HEK293 (cell line): ENCODE data around the gene TTLL3.

ENCODE experiments used
- FEZF1 ChIP-seq: fragments of 450-650 bp; formaldehyde crosslinking; IDR thresholded peaks from 2 replicates; pipeline ENCODE4 v1.5.1; 2016; ENCODE audit warnings: missing biosample characterization, missing genetic modification characterization
- GLI2 ChIP-seq: fragments of 450-650 bp; formaldehyde crosslinking; IDR thresholded peaks from 2 replicates; pipeline ENCODE4; 2017; ENCODE audit warnings: missing biosample characterization, missing genetic modification characterization, low read depth, borderline replicate concordance
- GLIS1 ChIP-seq: fragments of 450-650 bp; formaldehyde crosslinking; IDR thresholded peaks from 2 replicates; pipeline ENCODE4 v1.5.1; 2016; ENCODE audit warnings: missing biosample characterization, missing genetic modification characterization
- GLIS2 ChIP-seq: fragments of 450-650 bp; formaldehyde crosslinking; IDR thresholded peaks from 2 replicates; pipeline ENCODE4 v1.5.1; 2016; ENCODE audit warnings: missing biosample characterization, missing genetic modification characterization
- HOXA7 ChIP-seq: sonication (generic); formaldehyde crosslinking; IDR thresholded peaks from 2 replicates; pipeline ENCODE4 v1.8.1; 2022; ENCODE audit warnings: missing genetic modification reagents, borderline replicate concordance
- HOXC10 ChIP-seq: sonication (generic); formaldehyde crosslinking; IDR thresholded peaks from 2 replicates; pipeline ENCODE4 v1.8.1; 2023; ENCODE audit warnings: mild to moderate bottlenecking, missing genetic modification reagents
- KLF17 ChIP-seq: fragments of 450-650 bp; formaldehyde crosslinking; IDR thresholded peaks from 2 replicates; pipeline ENCODE4 v1.5.1; 2016; ENCODE audit warnings: missing biosample characterization, missing genetic modification characterization
- ZBTB7A ChIP-seq: fragments of 450-650 bp; formaldehyde crosslinking; IDR thresholded peaks from 2 replicates; pipeline ENCODE4 v1.5.1; 2016; ENCODE audit warnings: low read depth, missing biosample characterization, missing genetic modification characterization
- ZNF19 ChIP-seq: fragments of 450-650 bp; formaldehyde crosslinking; IDR thresholded peaks from 2 replicates; pipeline ENCODE4; 2016; ENCODE audit warnings: missing biosample characterization, missing genetic modification characterization, low read depth
- ZNF223 ChIP-seq: fragments of 450-650 bp; formaldehyde crosslinking; IDR thresholded peaks from 2 replicates; pipeline ENCODE4 v1.5.1; 2016; ENCODE audit warnings: missing biosample characterization, missing genetic modification characterization
- ZNF239 ChIP-seq: fragments of 450-650 bp; formaldehyde crosslinking; IDR thresholded peaks from 2 replicates; pipeline ENCODE4 v1.5.1; 2016; ENCODE audit warnings: missing biosample characterization, missing genetic modification characterization
- ZNF24 ChIP-seq: fragments of 450-650 bp; formaldehyde crosslinking; IDR thresholded peaks from 2 replicates; pipeline ENCODE4 v1.5.1; 2016; ENCODE audit warnings: missing biosample characterization, missing genetic modification characterization
- ZNF280D ChIP-seq: fragments of 450-650 bp; formaldehyde crosslinking; IDR thresholded peaks from 2 replicates; pipeline ENCODE4 v1.5.1; 2016; ENCODE audit warnings: missing biosample characterization, missing genetic modification characterization
- ZNF335 ChIP-seq: fragments of 450-650 bp; formaldehyde crosslinking; conservative IDR thresholded peaks from 2 replicates; pipeline ENCODE4 v1.5.1; 2016; ENCODE audit warnings: missing biosample characterization, missing genetic modification characterization
- ZNF398 ChIP-seq: fragments of 450-650 bp; formaldehyde crosslinking; IDR thresholded peaks from 2 replicates; pipeline ENCODE4 v1.5.1; 2017; ENCODE audit warnings: missing biosample characterization, missing genetic modification characterization
- ZNF433 ChIP-seq: fragments of 450-650 bp; formaldehyde crosslinking; IDR thresholded peaks from 2 replicates; pipeline ENCODE4 v1.5.1; 2016; ENCODE audit warnings: missing biosample characterization, missing genetic modification characterization, low read depth
- ZNF530 ChIP-seq: fragments of 450-650 bp; formaldehyde crosslinking; IDR thresholded peaks from 2 replicates; pipeline ENCODE4 v1.5.1; 2016; ENCODE audit warnings: low read depth, missing biosample characterization, missing genetic modification characterization
- ZNF549 ChIP-seq: fragments of 450-650 bp; IDR thresholded peaks from 2 replicates; pipeline ENCODE4 v1.5.1; 2018; ENCODE audit warnings: missing biosample characterization, missing genetic modification characterization, mild to moderate bottlenecking, inconsistent platforms, moderate library complexity
- ZNF561 ChIP-seq: fragments of 450-650 bp; IDR thresholded peaks from 2 replicates; pipeline ENCODE4 v1.5.1; 2018; ENCODE audit warnings: missing biosample characterization, missing genetic modification characterization, borderline replicate concordance
- ZNF596 ChIP-seq: fragments of 450-650 bp; IDR thresholded peaks from 2 replicates; pipeline ENCODE4 v1.5.0; 2018; ENCODE audit warnings: missing biosample characterization, mild to moderate bottlenecking, missing genetic modification characterization, moderate library complexity
- ZNF600 ChIP-seq: fragments of 450-650 bp; formaldehyde crosslinking; IDR thresholded peaks from 2 replicates; pipeline ENCODE4 v1.5.1; 2016; ENCODE audit warnings: missing biosample characterization, missing genetic modification characterization
- ZNF621 ChIP-seq: fragments of 450-650 bp; formaldehyde crosslinking; IDR thresholded peaks from 2 replicates; pipeline ENCODE4 v1.5.1; 2017; ENCODE audit warnings: missing biosample characterization, missing genetic modification characterization
- ZNF629 ChIP-seq: fragments of 450-650 bp; formaldehyde crosslinking; IDR thresholded peaks from 2 replicates; pipeline ENCODE4 v1.5.1; 2017; ENCODE audit warnings: missing biosample characterization, missing genetic modification characterization
- ZNF830 ChIP-seq: fragments of 450-650 bp; IDR thresholded peaks from 2 replicates; pipeline ENCODE4 v1.5.0; 2018; ENCODE audit warnings: missing biosample characterization, missing genetic modification characterization, low read depth, mild to moderate bottlenecking, moderate library complexity
- ZSCAN16 ChIP-seq: fragments of 450-650 bp; formaldehyde crosslinking; IDR thresholded peaks from 2 replicates; pipeline ENCODE4 v1.5.1; 2016; ENCODE audit warnings: missing biosample characterization, missing genetic modification characterization
- TF ChIP-seq, protein P1 (sequence below): IDR thresholded peaks from 2 replicates; pipeline ENCODE4 v1.6.1; 2011; ENCODE audit warnings: mild to moderate bottlenecking, low read depth, low read length, borderline replicate concordance
- TF ChIP-seq, protein P2 (sequence below): fragments of 450-650 bp; formaldehyde crosslinking; IDR thresholded peaks from 2 replicates; pipeline ENCODE4 v1.5.1; 2016; ENCODE audit warnings: missing biosample characterization, missing genetic modification characterization
- TF ChIP-seq, protein P3 (sequence below): fragments of 450-650 bp; formaldehyde crosslinking; IDR thresholded peaks from 2 replicates; pipeline ENCODE4 v1.5.1; 2016; ENCODE audit warnings: missing biosample characterization, missing genetic modification characterization

Gene TTLL3

DNA sequence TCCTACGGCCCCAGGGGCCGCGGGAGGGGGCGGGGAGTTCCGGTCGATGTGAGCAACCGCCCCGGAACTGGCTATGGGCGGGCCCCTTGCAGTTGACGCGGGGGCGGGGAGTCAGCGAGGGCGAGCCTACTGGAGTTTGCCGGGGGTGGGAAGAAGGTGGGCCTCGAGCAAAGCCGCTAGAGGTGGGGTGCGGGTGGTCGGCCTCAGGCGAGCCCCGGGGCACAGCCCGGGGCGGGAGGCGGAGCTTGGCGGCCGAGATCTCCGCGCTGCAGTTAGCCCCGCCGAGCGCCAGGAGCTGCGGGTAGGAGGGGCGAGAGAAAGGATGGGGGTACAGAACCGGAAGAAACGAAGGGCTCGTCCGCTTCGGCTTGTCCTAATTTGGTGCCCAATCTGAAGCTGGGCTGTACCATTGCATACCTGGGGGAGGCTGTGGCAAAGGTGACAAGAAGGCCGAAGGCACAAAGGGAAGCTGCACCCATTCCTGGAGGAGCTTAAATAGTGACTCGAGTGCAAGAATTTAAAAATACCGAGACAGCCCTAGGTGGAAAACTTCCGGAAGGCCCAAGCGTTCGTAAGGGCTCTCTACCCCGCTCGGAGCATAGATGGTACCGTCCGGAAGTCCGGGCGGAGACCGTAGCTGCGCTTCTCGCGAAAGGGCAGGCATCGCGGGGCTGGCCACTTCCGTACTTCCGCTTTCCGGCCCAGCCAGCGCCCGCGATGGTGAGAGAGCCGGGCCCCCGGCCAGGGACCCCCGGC, 17.5 kb upstream of the TTLL3 start, which contains the start of the genes ARPC4 and TADA3 (continued):
- TF ChIP-seq ZNF629 (peak; percentile 63), GLI2 (tag by site-specific recombination) (no peak), ZNF19 (tag by site-specific recombination) (no peak), HOXC10 (CRISPR knock-in tag) (no peak), ZNF280D (no peak), GLIS2 (tag by site-specific recombination) (peak; percentile 97), ZNF335 (tag by site-specific recombination) (peak; percentile 81), ZNF830 (tag by site-specific recombination) (no peak), ZNF433 (tag by site-specific recombination) (no peak), ZNF223 (tag by site-specific recombination) (no peak), HOXA7 (CRISPR knock-in tag) (no peak), ZNF600 (tag by site-specific recombination) (0 out of 2 replicates have a peak, but pooled peaks have one; percentile 16), ZNF239 (tag by site-specific recombination) (no peak), ZNF561 (tag by site-specific recombination) (peak; percentile 25; the same call in 1 of the 2 replicates), KLF17 (tag by site-specific recombination) (0 out of 2 replicates have a peak, but pooled peaks have one; percentile 58), ZBTB7A (tag by site-specific recombination) (peak; percentile 81; the same call in 1 of the 2 replicates), ZNF530 (tag by site-specific recombination) (no peak), ZNF549 (no peak), ZNF24 (tag by site-specific recombination) (no peak), ZSCAN16 (tag by site-specific recombination) (no peak), ZNF621 (tag by site-specific recombination) (no peak), ZNF398 (tag by site-specific recombination) (peak; percentile 49; the same call in 1 of the 2 replicates), GLIS1 (peak; percentile 63), ZNF596 (no peak), FEZF1 (tag by site-specific recombination) (peak; percentile 40)
- TF ChIP-seq, protein P1, sequence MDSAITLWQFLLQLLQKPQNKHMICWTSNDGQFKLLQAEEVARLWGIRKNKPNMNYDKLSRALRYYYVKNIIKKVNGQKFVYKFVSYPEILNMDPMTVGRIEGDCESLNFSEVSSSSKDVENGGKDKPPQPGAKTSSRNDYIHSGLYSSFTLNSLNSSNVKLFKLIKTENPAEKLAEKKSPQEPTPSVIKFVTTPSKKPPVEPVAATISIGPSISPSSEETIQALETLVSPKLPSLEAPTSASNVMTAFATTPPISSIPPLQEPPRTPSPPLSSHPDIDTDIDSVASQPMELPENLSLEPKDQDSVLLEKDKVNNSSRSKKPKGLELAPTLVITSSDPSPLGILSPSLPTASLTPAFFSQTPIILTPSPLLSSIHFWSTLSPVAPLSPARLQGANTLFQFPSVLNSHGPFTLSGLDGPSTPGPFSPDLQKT: peak; percentile 99
- TF ChIP-seq, protein P2, sequence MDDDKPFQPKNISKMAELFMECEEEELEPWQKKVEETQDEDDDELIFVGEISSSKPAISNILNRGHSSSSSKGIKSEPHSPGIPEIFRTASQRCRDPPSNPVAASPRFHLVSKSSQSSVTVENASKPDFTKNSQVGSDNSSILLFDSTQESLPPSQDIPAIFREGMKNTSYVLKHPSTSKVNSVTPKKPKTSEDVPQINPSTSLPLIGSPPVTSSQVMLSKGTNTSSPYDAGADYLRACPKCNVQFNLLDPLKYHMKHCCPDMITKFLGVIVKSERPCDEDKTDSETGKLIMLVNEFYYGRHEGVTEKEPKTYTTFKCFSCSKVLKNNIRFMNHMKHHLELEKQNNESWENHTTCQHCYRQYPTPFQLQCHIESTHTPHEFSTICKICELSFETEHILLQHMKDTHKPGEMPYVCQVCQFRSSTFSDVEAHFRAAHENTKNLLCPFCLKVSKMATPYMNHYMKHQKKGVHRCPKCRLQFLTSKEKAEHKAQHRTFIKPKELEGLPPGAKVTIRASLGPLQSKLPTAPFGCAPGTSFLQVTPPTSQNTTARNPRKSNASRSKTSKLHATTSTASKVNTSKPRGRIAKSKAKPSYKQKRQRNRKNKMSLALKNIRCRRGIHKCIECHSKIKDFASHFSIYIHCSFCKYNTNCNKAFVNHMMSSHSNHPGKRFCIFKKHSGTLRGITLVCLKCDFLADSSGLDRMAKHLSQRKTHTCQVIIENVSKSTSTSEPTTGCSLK (tag by site-specific recombination): no peak
- TF ChIP-seq, protein P3, sequence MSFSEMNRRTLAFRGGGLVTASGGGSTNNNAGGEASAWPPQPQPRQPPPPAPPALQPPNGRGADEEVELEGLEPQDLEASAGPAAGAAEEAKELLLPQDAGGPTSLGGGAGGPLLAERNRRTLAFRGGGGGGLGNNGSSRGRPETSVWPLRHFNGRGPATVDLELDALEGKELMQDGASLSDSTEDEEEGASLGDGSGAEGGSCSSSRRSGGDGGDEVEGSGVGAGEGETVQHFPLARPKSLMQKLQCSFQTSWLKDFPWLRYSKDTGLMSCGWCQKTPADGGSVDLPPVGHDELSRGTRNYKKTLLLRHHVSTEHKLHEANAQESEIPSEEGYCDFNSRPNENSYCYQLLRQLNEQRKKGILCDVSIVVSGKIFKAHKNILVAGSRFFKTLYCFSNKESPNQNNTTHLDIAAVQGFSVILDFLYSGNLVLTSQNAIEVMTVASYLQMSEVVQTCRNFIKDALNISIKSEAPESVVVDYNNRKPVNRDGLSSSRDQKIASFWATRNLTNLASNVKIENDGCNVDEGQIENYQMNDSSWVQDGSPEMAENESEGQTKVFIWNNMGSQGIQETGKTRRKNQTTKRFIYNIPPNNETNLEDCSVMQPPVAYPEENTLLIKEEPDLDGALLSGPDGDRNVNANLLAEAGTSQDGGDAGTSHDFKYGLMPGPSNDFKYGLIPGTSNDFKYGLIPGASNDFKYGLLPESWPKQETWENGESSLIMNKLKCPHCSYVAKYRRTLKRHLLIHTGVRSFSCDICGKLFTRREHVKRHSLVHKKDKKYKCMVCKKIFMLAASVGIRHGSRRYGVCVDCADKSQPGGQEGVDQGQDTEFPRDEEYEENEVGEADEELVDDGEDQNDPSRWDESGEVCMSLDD: peak; percentile 88
